ENCODE measurements around the gene MUC7.

The MUC7 gene

GRCh38 chr4:70515367-70516250 is 43.6 kb downstream of the MUC7 start:
- H2BK120ac ChIP-seq (ENCODE audit: insufficient read depth, low read length, poor library complexity): no peak overlapping the region
- H3K23ac ChIP-seq (ENCODE audit: low read length): no peak overlapping the region
- H4K8ac ChIP-seq (ENCODE audit: low read depth, low read length): no peak overlapping the region
- no peak overlapping the region for H2AK5ac ChIP-seq (ENCODE audit: low read length)
- H3K79me1 ChIP-seq (ENCODE audit: low read length): no peaks in the 10 kb centered on the region
- H3K27me3 ChIP-seq (ENCODE audit: insufficient read depth, low read length): no peaks in the 10 kb centered on the region
- no peak overlapping the region for H3K27ac ChIP-seq (ENCODE audit: low read depth, low read length)
- H4K12ac ChIP-seq (ENCODE audit: low read depth, low read length): no peak overlapping the region
- H2BK5ac ChIP-seq (ENCODE audit: low read depth, low read length, poor library complexity): no peak overlapping the region
- no peak overlapping the region for H3K4me2 ChIP-seq (ENCODE audit: low read length)
- WGBS (ENCODE audit: extremely low coverage, insufficient coverage, insufficient read length): no CpG with 5 or more reads among the region's 4 CpGs
- H3K9ac ChIP-seq (ENCODE audit: low read length): no peak overlapping the region
- no peak for DNase-seq
- H3K18ac ChIP-seq (ENCODE audit: low read length): no peak overlapping the region
- no peak overlapping the region for H3K4me3 ChIP-seq (ENCODE audit: low read depth, low read length)
- no peak overlapping the region for H2BK12ac ChIP-seq (ENCODE audit: low read length)
- H4K91ac ChIP-seq (ENCODE audit: low read depth, low read length): no peak overlapping the region
- H3K36me3 ChIP-seq (ENCODE audit: control insufficient read depth in 1 of 2, insufficient read depth in 2 of 2, low read length in 2 of 2): no peaks in the 10 kb centered on the region
- H3K9me3 ChIP-seq (ENCODE audit: insufficient read depth, low read depth, low read length): no peaks in the 10 kb centered on the region
- H3K14ac ChIP-seq (ENCODE audit: low read length): no peak overlapping the region
- no peak overlapping the region for H2AFZ ChIP-seq (ENCODE audit: insufficient read depth, low read length, poor library complexity)
- no peak overlapping the region for H3K4ac ChIP-seq (ENCODE audit: low read depth, low read length)
- no peaks in the 10 kb centered on the region for H3K79me2 ChIP-seq (ENCODE audit: control insufficient read depth, insufficient read depth, low read length, poor library complexity)
- H3K4me1 ChIP-seq (ENCODE audit: control insufficient read depth in 1 of 2, insufficient read depth in 2 of 2, low read length in 2 of 2): no peaks in the 10 kb centered on the region

- no peak within 1 kb of the TSS for H3K27ac ChIP-seq (ENCODE audit: low read depth, low read length)
- H4K91ac ChIP-seq (ENCODE audit: low read depth, low read length): no peak within 1 kb of the TSS
- H2BK120ac ChIP-seq (ENCODE audit: insufficient read depth, low read length, poor library complexity): no peak within 1 kb of the TSS
- no peaks in the 10 kb centered on the region for H3K9me3 ChIP-seq (ENCODE audit: insufficient read depth, low read depth, low read length)
- no peak for DNase-seq
- no peak within 1 kb of the TSS for H3K4me2 ChIP-seq (ENCODE audit: low read length)
- no peaks in the 10 kb centered on the region for H3K36me3 ChIP-seq (ENCODE audit: control insufficient read depth in 1 of 2, insufficient read depth in 2 of 2, low read length in 2 of 2)
- no peak within 1 kb of the TSS for H3K4me3 ChIP-seq (ENCODE audit: low read depth, low read length)
- no peak within 1 kb of the TSS for H2AK5ac ChIP-seq (ENCODE audit: low read length)
- no peaks in the 10 kb centered on the region for H3K79me2 ChIP-seq (ENCODE audit: control insufficient read depth, insufficient read depth, low read length, poor library complexity)
- WGBS (ENCODE audit: extremely low coverage, insufficient coverage, insufficient read length): no CpG with 5 or more reads among the region's 2 CpGs
- no peaks in the 10 kb centered on the region for H3K79me1 ChIP-seq (ENCODE audit: low read length)
- H3K4ac ChIP-seq (ENCODE audit: low read depth, low read length): no peak within 1 kb of the TSS
- no peak within 1 kb of the TSS for H4K12ac ChIP-seq (ENCODE audit: low read depth, low read length)
- no peak within 1 kb of the TSS for H3K9ac ChIP-seq (ENCODE audit: low read length)
- no peaks in the 10 kb centered on the region for H3K27me3 ChIP-seq (ENCODE audit: insufficient read depth, low read length)
- no peaks in the 10 kb centered on the region for H3K4me1 ChIP-seq (ENCODE audit: control insufficient read depth in 1 of 2, insufficient read depth in 2 of 2, low read length in 2 of 2)
- no peak within 1 kb of the TSS for H3K14ac ChIP-seq (ENCODE audit: low read length)
- no peak within 1 kb of the TSS for H2AFZ ChIP-seq (ENCODE audit: insufficient read depth, low read length, poor library complexity)
- no peak within 1 kb of the TSS for H3K18ac ChIP-seq (ENCODE audit: low read length)
- no peak within 1 kb of the TSS for H3K23ac ChIP-seq (ENCODE audit: low read length)
- no peak within 1 kb of the TSS for H2BK5ac ChIP-seq (ENCODE audit: low read depth, low read length, poor library complexity)
- H2BK12ac ChIP-seq (ENCODE audit: low read length): no peak within 1 kb of the TSS
- H4K8ac ChIP-seq (ENCODE audit: low read depth, low read length): no peak within 1 kb of the TSS
Measured at GRCh38 chr4:70518269-70518668, 46.3 kb downstream of the MUC7 start, which contains the start of gene AMTN. TSS of gene AMTN (plus strand) at chr4:70518569. CDS start at chr4:70518778, 209 bp downstream.

GRCh38 chr4:70518716-70519115 is 46.7 kb downstream of the MUC7 start:
- Histone ChIP-seq H3K18ac (ENCODE audit: low read length) (no peak overlapping the region), H3K4ac (ENCODE audit: low read depth, low read length) (no peak overlapping the region), H3K4me3 (ENCODE audit: low read depth, low read length) (no peak overlapping the region), H3K4me2 (ENCODE audit: low read length) (no peak overlapping the region), H2AK5ac (ENCODE audit: low read length) (no peak overlapping the region), H3K9ac (ENCODE audit: low read length) (no peak overlapping the region), H2BK120ac (ENCODE audit: insufficient read depth, low read length, poor library complexity) (no peak overlapping the region), H3K4me1 (ENCODE audit: control insufficient read depth in 1 of 2, insufficient read depth in 2 of 2, low read length in 2 of 2) (no peaks in the 10 kb centered on the region), H2BK5ac (ENCODE audit: low read depth, low read length, poor library complexity) (no peak overlapping the region), H3K79me2 (ENCODE audit: control insufficient read depth, insufficient read depth, low read length, poor library complexity) (no peaks in the 10 kb centered on the region), H3K36me3 (ENCODE audit: control insufficient read depth in 1 of 2, insufficient read depth in 2 of 2, low read length in 2 of 2) (no peaks in the 10 kb centered on the region), H3K23ac (ENCODE audit: low read length) (no peak overlapping the region), H2BK12ac (ENCODE audit: low read length) (no peak overlapping the region), H3K14ac (ENCODE audit: low read length) (no peak overlapping the region), H4K91ac (ENCODE audit: low read depth, low read length) (no peak overlapping the region), H3K27ac (ENCODE audit: low read depth, low read length) (no peak overlapping the region), H2AFZ (ENCODE audit: insufficient read depth, low read length, poor library complexity) (no peak overlapping the region), H3K79me1 (ENCODE audit: low read length) (no peaks in the 10 kb centered on the region), H4K8ac (ENCODE audit: low read depth, low read length) (no peak overlapping the region), H3K9me3 (ENCODE audit: insufficient read depth, low read depth, low read length) (no peaks in the 10 kb centered on the region), H4K12ac (ENCODE audit: low read depth, low read length) (no peak overlapping the region), H3K27me3 (ENCODE audit: insufficient read depth, low read length) (no peaks in the 10 kb centered on the region)
- no CpG with 5 or more reads among the region's 3 CpGs for WGBS (ENCODE audit: extremely low coverage, insufficient coverage, insufficient read length)
- no peak for DNase-seq

GRCh38 chr4:70522626-70523025 is 50.6 kb downstream of the MUC7 start:
- H4K8ac ChIP-seq (ENCODE audit: low read depth, low read length): no peak overlapping the region
- H3K27ac ChIP-seq (ENCODE audit: low read depth, low read length): no peak overlapping the region
- no peak overlapping the region for H3K9ac ChIP-seq (ENCODE audit: low read length)
- no peak overlapping the region for H2BK120ac ChIP-seq (ENCODE audit: insufficient read depth, low read length, poor library complexity)
- H3K4me1 ChIP-seq (ENCODE audit: control insufficient read depth in 1 of 2, insufficient read depth in 2 of 2, low read length in 2 of 2): no peaks in the 10 kb centered on the region
- H2AFZ ChIP-seq (ENCODE audit: insufficient read depth, low read length, poor library complexity): no peak overlapping the region
- no peak overlapping the region for H3K4ac ChIP-seq (ENCODE audit: low read depth, low read length)
- no peak overlapping the region for H2BK5ac ChIP-seq (ENCODE audit: low read depth, low read length, poor library complexity)
- no peaks in the 10 kb centered on the region for H3K79me1 ChIP-seq (ENCODE audit: low read length)
- H3K9me3 ChIP-seq (ENCODE audit: insufficient read depth, low read depth, low read length): no peaks in the 10 kb centered on the region
- DNase-seq: no peak
- H2BK12ac ChIP-seq (ENCODE audit: low read length): no peak overlapping the region
- H3K14ac ChIP-seq (ENCODE audit: low read length): no peak overlapping the region
- H4K91ac ChIP-seq (ENCODE audit: low read depth, low read length): no peak overlapping the region
- no peaks in the 10 kb centered on the region for H3K79me2 ChIP-seq (ENCODE audit: control insufficient read depth, insufficient read depth, low read length, poor library complexity)
- no peak overlapping the region for H3K18ac ChIP-seq (ENCODE audit: low read length)
- no peaks in the 10 kb centered on the region for H3K36me3 ChIP-seq (ENCODE audit: control insufficient read depth in 1 of 2, insufficient read depth in 2 of 2, low read length in 2 of 2)
- no peak overlapping the region for H2AK5ac ChIP-seq (ENCODE audit: low read length)
- H4K12ac ChIP-seq (ENCODE audit: low read depth, low read length): no peak overlapping the region
- H3K4me3 ChIP-seq (ENCODE audit: low read depth, low read length): no peak overlapping the region
- no CpG with 5 or more reads among the region's 7 CpGs for WGBS (ENCODE audit: extremely low coverage, insufficient coverage, insufficient read length)
- H3K4me2 ChIP-seq (ENCODE audit: low read length): no peak overlapping the region
- H3K23ac ChIP-seq (ENCODE audit: low read length): no peak overlapping the region
- no peaks in the 10 kb centered on the region for H3K27me3 ChIP-seq (ENCODE audit: insufficient read depth, low read length)

Measured in trophoblast cell (in vitro differentiated cells and primary cell).